SK-N-SH (cell line): Measurements from ENCODE around the gene TAF5L. TPM values are rescaled to one million over a fixed set of nuclear protein-coding genes. Genes with fewer than 3 reads are reported as not detected.

Experiments
- CTCF ChIA-PET: fragments of 300-600, 350-600 bp; formaldehyde crosslinking; extraction: SDS; loops from one replicate; lab custom pipeline; 2021; lab: Yijun Ruan, JAX
- POLR2A ChIA-PET: fragments of 350-600 bp; sonication (Branson Sonifier 250); formaldehyde crosslinking; extraction: SDS; loops from one replicate; lab custom pipeline; 2020; ENCODE audit warnings: antibody characterized with exemption, inconsistent platforms; lab: Yijun Ruan, JAX
- DNase-seq: peaks from one replicate; pipeline ENCODE4 v3.0.0; 2012
- H2AFZ ChIP-seq: fragments of 200-600 bp; sonication (generic); 2 replicates; pipeline ENCODE4 v1.8.1; 2016; ENCODE audit warnings: antibody characterized with exemption, mild to moderate bottlenecking, low read depth
- H3F3A ChIP-seq: fragments of 200-600 bp; sonication (generic); replicated peaks from 2 replicates; pipeline ENCODE3; 2016; ENCODE audit warnings: antibody characterized with exemption, mild to moderate bottlenecking; ENCODE audit not compliant: insufficient read depth
- H3K27ac ChIP-seq, 2 experiments: fragments of 200-500 bp in 1 of 2; fragments of 200-600 bp in 1 of 2; sonication (Bioruptor generic) in 1 of 2; sonication (generic), shearing (Covaris generic) in 1 of 2; 2 replicates each; pipeline versions ENCODE4 v1.5.1 to v1.6.1; 2014 to 2016; ENCODE audit warnings: low read depth in 2 of 2, inconsistent platforms in 1 of 2, low read length in 1 of 2, mild to moderate bottlenecking in 1 of 2, mixed read lengths in 1 of 2
- H3K27me3 ChIP-seq: fragments of 200-600 bp; sonication (generic), shearing (Covaris generic); 2 replicates; pipeline ENCODE4 v1.6.1; 2016; ENCODE audit warnings: mixed run types; ENCODE audit not compliant: insufficient read depth
- H3K36me3 ChIP-seq, 2 experiments: fragments of 200-500 bp in 1 of 2; fragments of 200-600 bp in 1 of 2; sonication (Bioruptor generic) in 1 of 2; sonication (generic) in 1 of 2; replicated peaks in 1 of 2; 2 replicates each; pipeline versions ENCODE3 to v1.5.1; 2014 to 2016; ENCODE audit warnings: low read length in 1 of 2, mild to moderate bottlenecking in 1 of 2; ENCODE audit not compliant: insufficient read depth in 2 of 2, control insufficient read depth in 1 of 2
- H3K4me1 ChIP-seq, 2 experiments: fragments of 200-500 bp in 1 of 2; fragments of 200-600 bp in 1 of 2; sonication (Bioruptor generic) in 1 of 2; sonication (generic), shearing (Covaris generic) in 1 of 2; 2 replicates each; pipeline versions ENCODE4 v1.5.1 to v1.6.1; 2014 to 2016; ENCODE audit warnings: low read depth in 1 of 2, low read length in 1 of 2, mixed run types in 1 of 2; ENCODE audit not compliant: insufficient read depth in 2 of 2, control insufficient read depth in 1 of 2
- H3K4me2 ChIP-seq: fragments of 200-600 bp; sonication (generic), shearing (Covaris generic); 2 replicates; pipeline ENCODE4 v1.6.1; 2017; ENCODE audit warnings: mixed run types
- H3K4me3 ChIP-seq, 2 experiments: fragments of 200-500 bp in 1 of 2; fragments of 200-600 bp in 1 of 2; sonication (Bioruptor generic) in 1 of 2; sonication (generic), shearing (Covaris generic) in 1 of 2; 2 replicates each; pipeline versions ENCODE4 v1.5.1 to v1.8.1; 2014 to 2016; ENCODE audit warnings: low read depth in 2 of 2, inconsistent platforms in 1 of 2, low read length in 1 of 2, mild to moderate bottlenecking in 1 of 2, mixed read lengths in 1 of 2, moderate library complexity in 1 of 2
- H3K79me2 ChIP-seq: fragments of 200-600 bp; sonication (generic); 2 replicates; pipeline ENCODE4 v1.8.1; 2017; ENCODE audit warnings: mild to moderate bottlenecking; ENCODE audit not compliant: insufficient read depth
- H3K9ac ChIP-seq: fragments of 200-600 bp; sonication (generic); 2 replicates; pipeline ENCODE4 v1.6.1; 2017; ENCODE audit warnings: mixed run types
- H3K9me2 ChIP-seq: fragments of 200-600 bp; sonication (generic); 2 replicates; pipeline ENCODE4 v1.6.1; 2017; ENCODE audit warnings: mixed run types
- H3K9me3 ChIP-seq: fragments of 200-600 bp; sonication (generic); 2 replicates; pipeline ENCODE4 v1.6.1; 2017; ENCODE audit warnings: mixed run types, mild to moderate bottlenecking, moderate library complexity
- H4K20me1 ChIP-seq: fragments of 200-600 bp; sonication (generic); 2 replicates; pipeline ENCODE4 v1.6.1; 2017; ENCODE audit warnings: mild to moderate bottlenecking, mixed run types; ENCODE audit not compliant: insufficient read depth
- CHD2 ChIP-seq: fragments of 150-350 bp; IDR thresholded peaks from 2 replicates; pipeline ENCODE4 v1.6.1; 2018; ENCODE audit warnings: low read length; ENCODE audit not compliant: partially characterized antibody
- EP300 ChIP-seq, 2 experiments: IDR thresholded peaks; 2 replicates each; pipeline versions ENCODE4 v1.4.0 to v1.6.1; 2012; ENCODE audit warnings: borderline replicate concordance in 1 of 2, low read depth in 1 of 2, low read length in 1 of 2
- EZH2phosphoT487 ChIP-seq: fragments of 200-600 bp; sonication (generic); IDR thresholded peaks from 2 replicates; pipeline ENCODE4 v1.6.1; 2017; ENCODE audit warnings: low read depth, mixed run types, mild to moderate bottlenecking, antibody characterized with exemption, moderate library complexity, borderline replicate concordance
- FOSL2 ChIP-seq: IDR thresholded peaks from 2 replicates; pipeline ENCODE4 v1.4.0; 2012; ENCODE audit warnings: low read depth, mild to moderate bottlenecking, moderate library complexity, borderline replicate concordance
- FOXM1 ChIP-seq: IDR thresholded peaks from 2 replicates; pipeline ENCODE4 v1.4.0; 2012; ENCODE audit warnings: low read depth, mild to moderate bottlenecking
- GABPA ChIP-seq: IDR thresholded peaks from 2 replicates; pipeline ENCODE4 v1.4.0; 2012; ENCODE audit warnings: low read depth, mild to moderate bottlenecking
- GATA2 ChIP-seq: sonication (generic); formaldehyde crosslinking; IDR thresholded peaks from 2 replicates; pipeline ENCODE4 v1.5.0; 2020; ENCODE audit warnings: mild to moderate bottlenecking, missing genetic modification reagents
- JUND ChIP-seq: IDR thresholded peaks from 2 replicates; pipeline ENCODE4 v1.4.0; 2012
- MAX ChIP-seq: IDR thresholded peaks from 2 replicates; pipeline ENCODE4 v1.4.0; 2012; ENCODE audit warnings: low read depth
- MEF2A ChIP-seq: IDR thresholded peaks from 2 replicates; pipeline ENCODE4 v1.4.0; 2012; ENCODE audit warnings: low read depth, borderline replicate concordance
- MXI1 ChIP-seq: IDR thresholded peaks from 2 replicates; pipeline ENCODE4 v1.6.1; 2012; ENCODE audit warnings: mild to moderate bottlenecking, low read depth, low read length, improper control_type of control experiment
- NFIC ChIP-seq: IDR thresholded peaks from 2 replicates; pipeline ENCODE4 v1.4.0; 2012; ENCODE audit warnings: borderline replicate concordance
- NRF1 ChIP-seq: IDR thresholded peaks from 2 replicates; pipeline ENCODE4 v1.6.1; 2012; ENCODE audit warnings: low read depth, mild to moderate bottlenecking, low read length
- POLR2AphosphoS5 ChIP-seq: IDR thresholded peaks from 2 replicates; pipeline ENCODE4 v1.6.1; 2012; ENCODE audit warnings: low read depth, low read length
- RCOR1 ChIP-seq: fragments of 150-350 bp; IDR thresholded peaks from 2 replicates; pipeline ENCODE4 v1.6.1; 2017; ENCODE audit warnings: antibody characterized with exemption, low read length
- RFX5 ChIP-seq: IDR thresholded peaks from 2 replicates; pipeline ENCODE4 v1.6.1; 2012; ENCODE audit warnings: mild to moderate bottlenecking, improper control_type of control experiment, low read length
- RXRA ChIP-seq: IDR thresholded peaks from 2 replicates; pipeline ENCODE4 v1.4.0; 2012; ENCODE audit warnings: low read depth, mild to moderate bottlenecking, borderline replicate concordance
- TCF12 ChIP-seq: IDR thresholded peaks from 2 replicates; pipeline ENCODE4 v1.4.0; 2012
- TEAD4 ChIP-seq: IDR thresholded peaks from 2 replicates; pipeline ENCODE4 v1.4.0; 2012; ENCODE audit warnings: mild to moderate bottlenecking, borderline replicate concordance; ENCODE audit not compliant: insufficient read depth
- YY1 ChIP-seq: IDR thresholded peaks from 2 replicates; pipeline ENCODE4 v1.4.0; 2012; ENCODE audit warnings: low read depth, mild to moderate bottlenecking
- WGBS: methylation state at CpG from one replicate; pipeline ENCODE4 v1.1.6; 2017; ENCODE audit warnings: low lambda C conversion rate; 5-methylcytosine and 5-hydroxymethylcytosine counted together
- polyA plus RNA-seq, 3 experiments: library from polyadenylated mRNA; depleted of rRNA; stranded (reverse); fragments of >200 nt; gene quantifications; 2 replicates each; pipeline ENCODE4 v1.2.3, GENCODE V29; 2012
- TF ChIP-seq, protein P1 (sequence below): fragments of 150-350 bp; IDR thresholded peaks from 2 replicates; pipeline ENCODE4 v1.6.1; 2017; ENCODE audit warnings: antibody characterized with exemption, low read length, low read depth, borderline replicate concordance
- TF ChIP-seq, protein P2 (sequence below): IDR thresholded peaks from 2 replicates; pipeline ENCODE4 v1.4.0; 2012; ENCODE audit warnings: low read depth, borderline replicate concordance
- TF ChIP-seq, protein P3 (sequence below): IDR thresholded peaks from 2 replicates; pipeline ENCODE4 v1.4.0; 2012; ENCODE audit warnings: low read depth, borderline replicate concordance

Gene TAF5L
- polyA plus RNA-seq, 1 of the 3 experiments (the other 2 are of a cell fraction): 17.1 TPM

- H3K9me3 ChIP-seq: no peaks in the 10 kb centered on the region
- DNase-seq: no peak
- peaks cover 0 to 8% of the 10 kb centered on the region in 2 experiments; a peak in 1 of 4 replicates for H3K4me1 ChIP-seq
- H3K27me3 ChIP-seq: no peaks in the 10 kb centered on the region
- peaks cover 22% of the 10 kb centered on the region; the same call in 1 of the 2 replicates for H3K79me2 ChIP-seq
- no peak overlapping the region for H3K27ac ChIP-seq
- TF ChIP-seq YY1 (no peak), NFIC (no peak), TCF12 (no peak), FOXM1 (no peak), RFX5 (no peak), MEF2A (no peak), MXI1 (no peak), NRF1 (no peak), JUND (no peak), MAX (no peak), TEAD4 (no peak), GABPA (no peak), FOSL2 (no peak)
- TF ChIP-seq, protein P1, sequence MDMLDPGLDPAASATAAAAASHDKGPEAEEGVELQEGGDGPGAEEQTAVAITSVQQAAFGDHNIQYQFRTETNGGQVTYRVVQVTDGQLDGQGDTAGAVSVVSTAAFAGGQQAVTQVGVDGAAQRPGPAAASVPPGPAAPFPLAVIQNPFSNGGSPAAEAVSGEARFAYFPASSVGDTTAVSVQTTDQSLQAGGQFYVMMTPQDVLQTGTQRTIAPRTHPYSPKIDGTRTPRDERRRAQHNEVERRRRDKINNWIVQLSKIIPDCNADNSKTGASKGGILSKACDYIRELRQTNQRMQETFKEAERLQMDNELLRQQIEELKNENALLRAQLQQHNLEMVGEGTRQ: no peak
- TF ChIP-seq, protein P2, sequence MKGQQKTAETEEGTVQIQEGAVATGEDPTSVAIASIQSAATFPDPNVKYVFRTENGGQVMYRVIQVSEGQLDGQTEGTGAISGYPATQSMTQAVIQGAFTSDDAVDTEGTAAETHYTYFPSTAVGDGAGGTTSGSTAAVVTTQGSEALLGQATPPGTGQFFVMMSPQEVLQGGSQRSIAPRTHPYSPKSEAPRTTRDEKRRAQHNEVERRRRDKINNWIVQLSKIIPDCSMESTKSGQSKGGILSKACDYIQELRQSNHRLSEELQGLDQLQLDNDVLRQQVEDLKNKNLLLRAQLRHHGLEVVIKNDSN: no peak
- 91% methylated on average over 15 of the region's 15 CpGs for WGBS
- no peak overlapping the region for H3K4me3 ChIP-seq
- no peak overlapping the region for H3K9ac ChIP-seq
- POLR2A ChIA-PET: no interaction called here
- no peak overlapping the region for H3K4me2 ChIP-seq
- peaks cover 5% of the 10 kb centered on the region; the same call in 1 of the 2 replicates for H4K20me1 ChIP-seq
- H2AFZ ChIP-seq: no peak overlapping the region
- no peaks in the 10 kb centered on the region for H3F3A ChIP-seq
- CTCF ChIA-PET: interaction anchor here (0.6 kb wide), 1 partner anchor 13 kb away, joined by 3 read pairs; no protein-coding TSS in a partner anchor
- H3K9me2 ChIP-seq: no peaks in the 10 kb centered on the region
- H3K36me3 ChIP-seq: peaks cover 33 to 77% of the 10 kb centered on the region in 2 experiments
Measured at GRCh38 chr1:229645324-229645993, 19.5 kb upstream of the TAF5L start.

DNA sequence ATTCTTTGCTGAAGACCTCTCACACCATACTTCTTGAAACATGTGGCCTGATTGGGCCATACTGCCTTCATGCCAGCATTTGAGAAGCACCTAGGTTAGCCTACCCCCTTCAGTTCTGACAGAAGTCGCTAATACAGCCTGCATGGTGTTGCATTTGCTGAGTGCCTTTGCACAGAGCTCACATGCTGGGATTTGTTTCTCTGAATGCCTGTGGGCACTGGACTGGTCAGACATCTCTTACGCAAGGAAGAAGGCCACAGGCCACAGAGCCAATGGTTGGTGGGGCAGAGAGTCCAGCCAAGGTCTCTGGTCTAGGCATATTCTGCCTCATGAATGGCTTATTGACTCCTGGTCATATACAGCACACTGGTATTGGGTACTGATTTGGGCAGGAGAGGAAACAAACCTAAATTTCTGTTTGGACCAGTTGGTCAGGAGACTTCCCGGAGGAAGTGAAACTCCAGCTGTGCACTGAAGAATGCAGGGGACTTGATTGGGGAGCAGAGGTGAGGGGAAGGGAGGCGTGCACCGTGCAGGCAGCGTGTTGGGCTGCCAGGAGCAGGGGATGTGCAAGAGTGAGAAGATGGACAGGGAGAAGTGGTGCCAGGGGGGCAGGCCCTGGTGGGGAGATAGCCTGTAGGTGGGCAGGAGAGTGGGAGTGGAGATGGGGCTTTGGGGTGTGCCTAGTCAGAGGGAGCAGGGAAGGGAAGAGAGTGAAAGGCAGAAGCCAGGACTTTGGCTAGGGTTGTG, 18.2 kb upstream of the TAF5L start:
- H3K27ac ChIP-seq: no peak overlapping the region
- no peaks in the 10 kb centered on the region for H3F3A ChIP-seq
- H2AFZ ChIP-seq: no peak overlapping the region
- DNase-seq: no peak
- ChIA-PET POLR2A (no interaction called here), CTCF (no interaction called here)
- H3K27me3 ChIP-seq: no peaks in the 10 kb centered on the region
- no peak overlapping the region for H3K4me3 ChIP-seq
- H3K9me2 ChIP-seq: no peaks in the 10 kb centered on the region
- WGBS: 100% methylated on average over 6 of the region's 6 CpGs
- peaks cover 34% of the 10 kb centered on the region for H3K79me2 ChIP-seq
- no peak overlapping the region for H3K4me2 ChIP-seq
- H3K4me1 ChIP-seq: peaks cover 0 to 10% of the 10 kb centered on the region in 2 experiments; a peak in 1 of 4 replicates
- no peaks in the 10 kb centered on the region for H3K9me3 ChIP-seq
- peaks cover 32 to 77% of the 10 kb centered on the region in 2 experiments for H3K36me3 ChIP-seq
- H4K20me1 ChIP-seq: peaks cover 5% of the 10 kb centered on the region; the same call in 1 of the 2 replicates
- H3K9ac ChIP-seq: no peak overlapping the region
- TF ChIP-seq, protein P3, sequence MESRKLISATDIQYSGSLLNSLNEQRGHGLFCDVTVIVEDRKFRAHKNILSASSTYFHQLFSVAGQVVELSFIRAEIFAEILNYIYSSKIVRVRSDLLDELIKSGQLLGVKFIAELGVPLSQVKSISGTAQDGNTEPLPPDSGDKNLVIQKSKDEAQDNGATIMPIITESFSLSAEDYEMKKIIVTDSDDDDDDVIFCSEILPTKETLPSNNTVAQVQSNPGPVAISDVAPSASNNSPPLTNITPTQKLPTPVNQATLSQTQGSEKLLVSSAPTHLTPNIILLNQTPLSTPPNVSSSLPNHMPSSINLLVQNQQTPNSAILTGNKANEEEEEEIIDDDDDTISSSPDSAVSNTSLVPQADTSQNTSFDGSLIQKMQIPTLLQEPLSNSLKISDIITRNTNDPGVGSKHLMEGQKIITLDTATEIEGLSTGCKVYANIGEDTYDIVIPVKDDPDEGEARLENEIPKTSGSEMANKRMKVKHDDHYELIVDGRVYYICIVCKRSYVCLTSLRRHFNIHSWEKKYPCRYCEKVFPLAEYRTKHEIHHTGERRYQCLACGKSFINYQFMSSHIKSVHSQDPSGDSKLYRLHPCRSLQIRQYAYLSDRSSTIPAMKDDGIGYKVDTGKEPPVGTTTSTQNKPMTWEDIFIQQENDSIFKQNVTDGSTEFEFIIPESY: no peak
- TF ChIP-seq MXI1 (no peak), JUND (no peak), RCOR1 (no peak), NRF1 (no peak), RXRA (no peak), GABPA (no peak), POLR2AphosphoS5 (no peak), CHD2 (no peak), NFIC (no peak), FOXM1 (no peak), EP300 (IDR thresholded peaks at IDR 0.05; ENCODE audit: borderline replicate concordance in 1 of 2, low read depth in 1 of 2, low read length in 1 of 2) (no peak), GATA2 (CRISPR knock-in tag) (no peak), EZH2phosphoT487 (no peak), MEF2A (no peak), YY1 (no peak)
